GM18508 (cell line): Measurements from ENCODE around the gene PRXL2A.
"Not testable (repeated sequence)": the region's sequence is repeated elsewhere in the genome, so short reads cannot be mapped to it uniquely, and the experiment has no call there.

Experiments
- ATAC-seq: cut with Tn5 transposase; IDR thresholded peaks from one replicate; pipeline ENCODE4 v1.9.1; 2021; ENCODE audit warnings: moderate number of reproducible peaks; ENCODE audit not compliant: insufficient read depth, unreplicated experiment

The PRXL2A gene

GRCh38 chr10:80472234-80473095, 64.1 kb downstream of the PRXL2A start:
- peak; percentile 97 for ATAC-seq

GRCh38 chr10:80473096-80473657, 64.8 kb downstream of the PRXL2A start:
- ATAC-seq = no peak

DNA sequence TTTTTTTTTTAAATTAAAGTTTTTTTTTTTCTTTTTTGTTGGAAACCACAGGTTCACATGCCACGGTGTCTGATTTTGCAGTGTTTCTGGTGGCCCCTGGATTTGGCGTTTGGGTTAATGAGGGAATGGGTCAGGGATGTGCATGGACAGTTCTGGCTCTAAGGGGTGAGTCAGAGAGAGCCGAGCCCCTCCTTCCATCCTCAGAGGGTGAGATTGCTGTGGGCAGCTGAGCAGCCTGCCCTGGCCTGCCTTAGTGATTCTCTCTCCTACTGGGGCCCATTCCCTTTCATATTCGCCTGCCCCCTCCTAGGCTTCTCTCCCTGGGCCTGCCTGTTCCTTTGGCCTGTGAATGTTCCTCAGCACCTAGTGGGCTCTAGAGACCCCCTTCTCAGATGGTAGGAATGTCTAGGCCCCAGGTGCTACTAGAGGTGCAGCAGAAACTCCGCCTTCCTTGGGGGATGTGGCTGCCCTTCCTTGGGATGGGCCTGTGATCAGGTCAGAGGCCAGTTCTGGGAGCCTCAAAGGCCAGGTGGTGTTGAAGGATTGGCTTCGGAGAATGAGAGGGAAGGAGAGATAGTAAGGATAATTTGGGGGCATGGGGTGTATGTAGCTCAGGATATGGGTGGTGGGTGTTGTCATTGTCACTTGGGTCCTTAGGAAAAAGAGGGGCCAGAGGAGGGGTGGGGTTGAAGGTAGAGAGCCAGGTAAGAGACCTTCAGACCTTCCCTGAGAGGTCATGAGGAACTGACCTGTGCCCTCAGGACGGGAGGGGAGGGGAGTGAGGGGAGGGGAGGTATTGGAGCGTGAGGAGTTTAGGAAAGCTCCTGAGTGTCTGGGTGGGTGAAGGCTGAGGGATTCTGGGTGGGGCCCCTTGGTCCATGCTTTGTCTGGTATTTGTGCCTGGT, 65.6 kb downstream of the PRXL2A start:
- ATAC-seq = no peak

DNA sequence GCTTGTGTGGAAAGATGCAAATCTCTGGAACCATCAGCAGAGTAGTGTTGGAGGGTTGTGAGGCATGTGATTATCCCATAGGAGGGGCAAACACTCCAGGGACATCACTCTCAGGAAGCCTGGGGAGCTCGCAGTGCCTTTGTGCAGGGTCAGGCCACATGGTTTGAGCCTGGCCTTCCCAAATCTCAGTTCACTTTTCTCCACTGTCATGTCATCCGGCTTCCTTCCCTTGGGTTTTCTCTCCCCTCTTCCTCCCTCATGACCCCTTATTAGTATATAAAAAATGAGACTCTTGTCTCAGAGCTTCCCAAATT, 66.2 kb downstream of the PRXL2A start:
- no peak for ATAC-seq

GRCh38 chr10:80474941-80475340, 66.6 kb downstream of the PRXL2A start:
- no peak for ATAC-seq

DNA sequence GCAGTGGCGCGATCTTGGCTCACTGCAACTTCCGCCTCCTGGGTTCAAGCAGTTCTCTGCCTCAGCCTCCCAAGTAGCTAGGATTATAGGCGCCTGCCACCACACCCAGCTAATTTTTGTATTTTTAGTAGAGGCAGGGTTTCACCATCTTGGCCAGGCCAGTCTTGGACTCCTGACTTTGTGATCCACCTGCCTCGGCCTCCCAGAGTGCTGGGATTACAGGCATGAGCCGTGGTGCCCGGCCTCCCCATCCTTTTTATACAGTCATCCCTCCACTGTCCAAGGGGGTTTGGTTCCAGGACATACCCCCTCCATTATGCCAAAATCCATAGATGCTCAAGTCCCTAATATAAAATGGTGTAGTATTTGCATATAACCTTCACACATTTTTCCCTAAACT, 67.3 kb downstream of the PRXL2A start:
- not testable (repeated sequence) for ATAC-seq

DNA sequence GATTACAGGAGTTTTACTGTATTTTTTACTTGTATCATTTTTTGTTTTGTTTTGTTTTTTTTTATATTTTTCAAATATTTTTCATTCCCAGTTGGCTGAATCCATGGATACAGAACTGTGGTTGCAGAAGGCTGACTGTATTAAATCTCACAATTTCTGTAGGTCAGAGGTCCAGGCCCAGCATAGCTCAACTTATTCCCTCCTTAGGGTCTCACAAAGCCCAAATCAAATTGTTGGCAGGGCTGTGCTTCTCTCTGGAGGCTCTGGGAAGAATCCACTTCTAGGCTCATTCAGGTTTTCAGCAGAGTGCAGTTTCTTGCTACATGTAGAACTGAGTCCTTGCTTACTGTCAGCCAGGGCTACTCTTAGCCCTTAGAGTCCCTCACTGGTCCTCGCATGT, 68.3 kb downstream of the PRXL2A start:
- no peak for ATAC-seq

- no peak for ATAC-seq
Observed at GRCh38 chr10:80477813-80478212, 69.5 kb downstream of the PRXL2A start.

GRCh38 chr10:80480373-80480772, 72.0 kb downstream of the PRXL2A start:
- ATAC-seq = not testable (repeated sequence)

DNA sequence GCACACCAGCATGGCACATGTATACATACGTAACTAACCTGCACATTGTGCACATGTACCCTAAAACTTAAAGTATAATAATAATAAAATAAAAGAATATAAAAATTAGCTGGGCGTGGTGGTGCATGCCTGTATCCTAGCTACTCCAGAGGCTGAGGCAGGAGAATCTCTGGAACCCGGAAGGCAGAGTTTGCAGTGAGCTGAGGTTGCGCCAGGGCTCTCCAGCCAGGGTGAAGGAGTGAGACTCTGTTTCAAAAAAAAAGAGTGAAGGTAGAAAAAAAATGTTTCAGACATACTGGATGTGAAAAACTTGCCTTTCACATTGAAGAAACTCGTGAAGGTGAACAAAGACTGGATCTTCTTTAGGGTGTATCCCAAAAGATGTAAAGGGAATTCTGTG, 72.5 kb downstream of the PRXL2A start:
- ATAC-seq = no peak

DNA sequence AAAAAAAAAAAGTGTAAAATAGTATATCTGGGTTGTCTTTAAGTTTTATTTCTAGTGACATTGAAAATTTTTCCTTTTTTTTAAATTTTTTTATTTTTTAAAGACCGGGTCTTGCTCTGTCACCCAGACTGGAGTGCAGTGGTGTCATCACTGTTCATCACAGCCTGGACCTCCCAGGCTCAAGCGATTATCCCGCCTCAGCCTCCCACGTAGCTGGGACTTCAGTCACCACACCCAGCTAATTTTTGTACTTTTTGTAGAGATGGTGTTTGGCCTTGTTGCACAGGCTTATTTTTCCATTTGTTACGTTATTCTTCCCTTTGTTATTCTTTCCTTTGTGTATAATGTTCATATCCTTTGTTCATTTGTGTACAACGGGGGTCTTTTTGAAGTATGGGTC, 75.9 kb downstream of the PRXL2A start:
- no peak for ATAC-seq

- no peak for ATAC-seq
Observed at GRCh38 chr10:80484676-80485075, 76.3 kb downstream of the PRXL2A start.

- no peak for ATAC-seq
Observed at GRCh38 chr10:80485076-80485945, 77.0 kb downstream of the PRXL2A start.

- ATAC-seq = no peak
Observed at GRCh38 chr10:80485946-80486764, 77.8 kb downstream of the PRXL2A start.
